Measurements from ENCODE around the gene DRD2. TPM values are rescaled to one million over a fixed set of nuclear protein-coding genes. Genes with fewer than 3 reads are reported as not detected.

The DRD2 gene
- total RNA-seq, 1 experiment from 2014 or later = 0.44 TPM

DNA sequence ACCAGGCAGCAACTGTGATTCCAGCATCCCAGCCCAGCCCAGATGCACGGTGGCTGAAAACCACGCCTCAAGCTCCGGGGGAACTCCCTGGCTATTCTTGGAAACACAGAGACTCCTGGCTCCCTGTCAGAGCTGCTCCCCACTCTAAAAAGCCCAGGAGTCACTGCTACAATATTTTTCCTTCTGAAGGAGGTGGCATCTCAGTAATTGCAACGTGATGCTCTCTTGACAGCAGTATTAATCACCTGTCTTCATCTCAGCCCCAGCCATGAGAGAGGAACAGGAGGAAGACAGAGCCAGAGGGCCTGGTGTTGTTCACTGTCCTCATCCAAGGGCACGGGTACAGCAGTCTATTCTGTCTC, 26.9 kb downstream of the DRD2 start:
- H3K4me3 Mint-ChIP-seq = no peak overlapping the region
- no peak overlapping the region for H4K8ac ChIP-seq (replicated peaks; ENCODE audit: insufficient read length, low read depth, low read length)
- no peaks in the 10 kb centered on the region for H3K79me1 ChIP-seq (ENCODE audit: insufficient read depth, low read depth, low read length, poor library complexity, severe bottlenecking)
- no peak overlapping the region for H3K9ac ChIP-seq (ENCODE audit: extremely low read depth, insufficient read length, low read length)
- H2BK12ac ChIP-seq (ENCODE audit: insufficient read length, low read depth, low read length) = no peak overlapping the region
- no peak overlapping the region for H2AK5ac ChIP-seq (ENCODE audit: insufficient read length, low read length)
- no peak overlapping the region for H3K27ac ChIP-seq (ENCODE audit: insufficient read length, low read depth, low read length)
- no peaks in the 10 kb centered on the region for H3K36me3 Mint-ChIP-seq (ENCODE audit: insufficient read depth in 1 of 3, low read depth in 3 of 3)
- H3K4me2 ChIP-seq (ENCODE audit: insufficient read depth, insufficient read length, low read length) = no peak overlapping the region
- H3K4me1 Mint-ChIP-seq = peaks cover 3 to 4% of the 10 kb centered on the region in 2 experiments; a peak in 1 of 4 replicates
- no peak overlapping the region for H4K91ac ChIP-seq (ENCODE audit: insufficient read length, low read depth, low read length)
- no peak overlapping the region for H3T11ph ChIP-seq (ENCODE audit: low read length)
- H3K56ac ChIP-seq (ENCODE audit: insufficient read length, low read depth, low read length) = no peak overlapping the region
- no peak overlapping the region for H2BK120ac ChIP-seq (ENCODE audit: low read depth, low read length, poor library complexity, severe bottlenecking)
- H3K79me2 ChIP-seq (ENCODE audit: insufficient read depth, low read length) = no peaks in the 10 kb centered on the region
- H3K9me3 Mint-ChIP-seq = no peaks in the 10 kb centered on the region
- H2BK15ac ChIP-seq (ENCODE audit: low read depth, low read length) = no peak overlapping the region
- peaks cover 3% of the 10 kb centered on the region; the same call in 1 of the 2 replicates for H3K27me3 Mint-ChIP-seq (ENCODE audit: low read depth)
- no peak overlapping the region for H3K14ac ChIP-seq (ENCODE audit: insufficient read depth, low read length)
- TF ChIP-seq CTCF (conservative IDR thresholded peaks at IDR 0.05) = no peak
- no peaks in the 10 kb centered on the region for H4K20me1 ChIP-seq (ENCODE audit: control insufficient read depth, insufficient read depth, insufficient read length)
- no peak for DNase-seq
- H3K18ac ChIP-seq (ENCODE audit: insufficient read length, low read depth, low read length) = no peak overlapping the region
- no peak overlapping the region for H2BK20ac ChIP-seq (ENCODE audit: low read depth, low read length, poor library complexity, severe bottlenecking)
- WGBS (ENCODE audit: extremely low coverage, insufficient read length, low lambda C conversion rate) = no CpG with 5 or more reads among the region's 5 CpGs
- no peak overlapping the region for H3K4ac ChIP-seq (ENCODE audit: low read depth, low read length)
- H3K27me3 ChIP-seq (ENCODE audit: insufficient read depth, low read length) = no peaks in the 10 kb centered on the region
- no peaks in the 10 kb centered on the region for H3K4me1 ChIP-seq (ENCODE audit: insufficient read depth, low read length)
- H3K27ac Mint-ChIP-seq = peak overlapping the region in 1 of 3 experiments; percentile 67; a peak in 1 of 7 replicates
- H4K5ac ChIP-seq (ENCODE audit: insufficient read length, low read depth, low read length) = no peak overlapping the region
- H2BK5ac ChIP-seq (ENCODE audit: insufficient read length, low read length) = no peak overlapping the region
- H3K23ac ChIP-seq (ENCODE audit: insufficient read length, low read depth, low read length) = no peak overlapping the region
- H3K23me2 ChIP-seq (ENCODE audit: insufficient read length, low read depth, low read length, poor library complexity, severe bottlenecking) = no peaks in the 10 kb centered on the region
- H3K9me3 ChIP-seq (ENCODE audit: control insufficient read depth, low read depth, low read length) = no peaks in the 10 kb centered on the region
- no peak overlapping the region for H2AFZ ChIP-seq (ENCODE audit: low read length)

Data from H9 (cell line).